Suppressor macrophage (primary cell): ENCODE measurements around the gene DGKI.

Experiments used
- DNase-seq, 4 experiments: peaks; one replicate each; pipeline ENCODE4 v3.0.0-alpha.2; 2020 to 2022
- total RNA-seq, 17 experiments: gene quantifications; one replicate each; lab custom pipeline; 2026; ENCODE audit warnings: mixed read lengths in 6 of 17, inconsistent platforms in 3 of 17; lab: John Stamatoyannopoulos, UW

The DGKI gene
- 0.04 to 9.1 (median 0.22) reads per million in 17 experiments for total RNA-seq

GRCh38 chr7:137846827-137847567 lies at the start of gene DGKI:
TSS of gene DGKI (minus strand) at chr7:137846974.
- peak in 2 of 4 experiments; percentile 10 to 19 for DNase-seq

DNA sequence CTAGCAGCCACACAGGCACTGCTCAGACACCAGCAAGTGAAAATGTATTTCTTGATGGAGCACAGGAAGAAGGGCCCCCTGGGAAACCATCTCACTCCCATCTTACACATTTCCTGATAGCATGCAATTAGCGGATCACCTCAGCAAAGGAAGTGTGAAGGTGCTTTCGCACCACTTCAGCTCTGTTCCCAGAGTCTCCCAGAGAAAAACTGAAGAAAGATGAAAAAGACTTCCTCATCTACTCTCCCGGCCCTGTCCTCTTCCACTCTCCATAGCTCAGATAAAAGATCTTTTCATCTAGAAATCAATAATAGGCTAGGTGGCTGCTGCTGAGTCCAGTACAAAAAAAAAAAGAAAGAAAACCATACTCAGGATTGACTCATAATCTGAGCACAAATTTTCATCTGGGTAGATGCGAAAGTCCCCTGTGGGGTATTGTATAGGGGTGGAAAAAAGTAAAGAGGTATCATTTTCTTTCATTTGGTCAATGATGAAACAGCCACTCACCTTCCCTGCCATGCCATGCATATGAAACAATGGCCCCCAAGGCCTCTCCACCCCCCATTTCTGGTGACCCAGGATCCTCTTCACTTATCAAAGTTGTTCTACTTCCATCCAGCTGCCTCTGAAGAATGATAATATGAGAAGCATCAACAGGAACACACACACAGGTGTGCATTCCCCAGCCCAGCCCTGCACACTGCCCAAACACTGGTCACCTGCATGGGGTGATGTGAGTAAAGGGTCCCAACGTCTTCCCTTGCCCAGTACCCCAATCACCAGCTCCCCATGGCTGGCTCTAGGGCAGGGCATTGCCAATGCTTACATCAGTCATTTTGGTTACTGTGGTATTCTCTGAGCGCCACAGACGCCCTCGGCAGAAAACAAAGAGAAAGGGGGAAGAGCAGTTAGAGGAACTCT lies 48.8 kb upstream of the DGKI start:
- DNase-seq, result peak; percentile 17 to 47 (median 40)

DNA sequence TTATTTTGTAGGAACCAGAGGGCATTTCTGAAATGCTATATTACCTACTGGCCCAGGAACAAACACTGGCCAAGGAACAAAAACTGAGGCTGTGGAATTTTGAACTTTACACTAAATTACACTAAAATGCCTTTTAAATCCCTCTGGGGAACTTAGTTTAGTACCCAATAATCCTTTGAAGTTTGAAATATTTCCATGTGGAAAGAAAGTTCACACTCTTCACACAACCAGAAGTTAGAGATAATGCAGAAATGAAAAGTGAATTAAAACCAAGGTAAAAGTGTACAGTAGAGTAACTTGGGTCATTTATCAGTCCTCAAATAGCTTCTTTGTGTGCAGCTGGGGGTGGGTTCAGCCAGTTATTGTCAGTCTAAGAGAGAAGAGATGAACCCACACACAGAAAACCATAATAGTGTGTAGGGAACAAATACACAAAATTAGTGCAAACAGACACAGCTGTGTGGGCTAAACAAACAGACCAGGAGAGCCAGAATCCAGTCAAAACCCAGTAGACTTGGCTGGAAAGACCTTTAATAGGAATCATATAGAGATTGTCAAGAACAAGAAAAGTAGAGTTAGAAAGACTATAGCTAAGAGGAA lies 46.5 kb upstream of the DGKI start:
- DNase-seq, result no peak

GRCh38 chr7:137891016-137891655 lies 44.4 kb upstream of the DGKI start:
- DNase-seq, result no peak

- no peak for DNase-seq
These were observed 43.7 kb upstream of the DGKI start for GRCh38 chr7:137890449-137890921.

GRCh38 chr7:137888241-137888640 lies 41.5 kb upstream of the DGKI start:
- DNase-seq, result no peak

DNA sequence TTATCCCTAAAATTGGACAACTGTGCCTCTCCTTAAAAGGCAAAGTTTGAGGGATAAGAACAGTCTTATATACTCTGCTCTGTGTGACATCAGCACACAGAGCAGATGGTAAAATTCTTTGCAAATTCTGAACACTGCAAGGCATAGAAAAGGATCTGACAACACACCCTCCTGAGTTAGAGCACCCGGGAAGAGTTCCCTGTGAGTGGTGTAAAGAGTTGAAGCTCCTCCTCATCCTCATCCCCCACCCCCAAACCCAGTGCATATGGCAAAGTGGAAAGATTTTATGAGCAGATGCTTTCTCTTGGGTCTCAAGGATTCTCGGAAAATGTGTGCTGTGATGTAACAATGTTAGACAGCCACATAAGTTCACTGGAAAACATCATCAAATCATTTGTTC lies 40.0 kb upstream of the DGKI start:
- DNase-seq, result no peak

DNA sequence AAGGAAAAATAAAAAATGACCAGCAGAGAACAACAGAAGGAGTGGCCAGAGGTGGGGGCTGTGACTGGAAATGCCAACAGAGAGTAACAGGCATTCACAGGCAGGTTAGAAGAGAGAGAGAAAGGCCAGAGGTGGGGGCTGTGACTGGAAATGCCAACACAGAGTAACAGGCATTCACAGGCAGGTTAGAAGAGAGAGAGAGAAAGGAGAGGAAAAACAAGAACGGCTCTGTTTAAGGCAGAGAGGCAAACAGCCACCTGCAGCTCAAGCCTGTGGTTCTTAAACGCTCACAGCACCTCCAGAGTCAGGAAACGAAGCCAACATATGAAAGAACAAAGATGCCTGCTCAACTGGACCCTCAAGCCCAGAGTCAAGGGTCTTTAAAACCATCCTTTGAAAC lies 39.5 kb upstream of the DGKI start:
- no peak for DNase-seq

DNA sequence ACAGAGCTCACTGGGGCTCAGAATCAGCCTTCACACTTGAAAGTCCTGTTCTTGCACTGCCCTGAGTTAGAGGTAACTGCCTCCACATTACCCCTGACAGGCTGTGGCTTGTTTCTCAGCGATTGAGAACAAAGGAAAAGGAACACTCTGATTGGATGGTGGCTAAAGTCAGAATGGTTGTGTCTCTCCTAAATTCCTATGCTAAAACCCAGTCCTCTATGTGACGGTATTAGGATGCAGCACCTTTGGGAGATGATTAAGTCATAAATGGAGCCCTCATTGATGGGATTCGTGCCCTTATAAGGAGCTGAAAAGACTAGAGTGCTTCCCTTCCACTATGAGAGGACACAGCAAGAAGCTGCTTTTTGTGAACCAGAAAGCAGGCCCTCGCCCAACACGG lies 38.9 kb upstream of the DGKI start:
- no peak for DNase-seq

DNA sequence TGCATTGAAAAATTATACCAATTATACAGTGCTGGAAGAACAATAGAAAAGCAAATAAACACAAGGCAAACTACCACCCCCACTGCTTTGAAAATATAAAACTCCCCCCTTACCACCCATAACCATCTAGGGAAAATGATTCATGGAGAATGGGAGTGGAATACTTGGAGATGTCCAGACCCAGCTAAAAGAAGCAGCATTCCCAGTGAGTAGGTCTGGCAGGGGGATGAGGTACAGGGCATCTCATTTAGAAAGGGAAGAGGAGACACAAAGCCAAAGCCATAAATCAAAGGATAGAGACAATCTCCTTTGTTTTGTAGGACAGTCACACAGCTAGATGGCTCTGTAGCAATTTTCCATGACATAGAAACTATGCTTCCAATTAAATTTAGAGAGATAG lies 36.0 kb upstream of the DGKI start:
- no peak for DNase-seq

GRCh38 chr7:137882261-137882668 lies 35.5 kb upstream of the DGKI start:
- DNase-seq, result no peak

GRCh38 chr7:137881607-137882260 lies 35.0 kb upstream of the DGKI start:
- DNase-seq, result no peak

- peak in 2 of 4 experiments; percentile 11 to 25 for DNase-seq
These were observed 33.7 kb upstream of the DGKI start for GRCh38 chr7:137880432-137880831.

- DNase-seq, result no peak
These were observed 32.8 kb upstream of the DGKI start for GRCh38 chr7:137879357-137880158.

DNA sequence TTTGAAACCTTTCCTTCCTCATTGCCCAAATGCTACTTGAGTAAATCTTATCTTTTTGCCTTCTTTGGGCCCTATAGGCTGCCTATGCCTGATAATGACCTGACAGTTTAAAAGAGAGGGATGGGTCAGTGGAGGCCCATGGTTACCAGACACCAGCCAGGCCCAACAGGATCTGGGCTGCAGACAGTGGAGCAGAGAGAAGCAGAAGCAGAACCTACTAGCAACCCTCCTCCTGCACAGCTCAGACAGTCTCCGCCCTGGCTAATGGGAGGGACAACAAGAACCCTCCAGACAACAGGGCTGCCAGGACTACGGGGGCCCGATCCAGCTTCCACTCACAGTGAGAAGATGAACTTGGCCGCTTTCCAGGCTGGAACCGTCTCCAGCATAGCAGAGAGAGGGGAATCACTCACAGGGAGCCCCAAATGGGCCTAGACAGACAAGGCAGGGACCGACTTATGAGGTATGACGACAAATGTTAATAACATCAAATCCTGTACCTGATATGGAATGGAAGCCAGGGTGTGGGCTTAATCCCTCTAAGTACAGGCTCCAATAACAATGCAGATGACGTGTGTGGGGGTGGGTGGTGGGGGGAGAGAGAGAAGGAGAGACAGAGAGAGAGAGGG lies 31.7 kb upstream of the DGKI start:
- DNase-seq, result no peak

- no peak for DNase-seq
These were observed 30.4 kb upstream of the DGKI start for GRCh38 chr7:137877027-137877675.

DNA sequence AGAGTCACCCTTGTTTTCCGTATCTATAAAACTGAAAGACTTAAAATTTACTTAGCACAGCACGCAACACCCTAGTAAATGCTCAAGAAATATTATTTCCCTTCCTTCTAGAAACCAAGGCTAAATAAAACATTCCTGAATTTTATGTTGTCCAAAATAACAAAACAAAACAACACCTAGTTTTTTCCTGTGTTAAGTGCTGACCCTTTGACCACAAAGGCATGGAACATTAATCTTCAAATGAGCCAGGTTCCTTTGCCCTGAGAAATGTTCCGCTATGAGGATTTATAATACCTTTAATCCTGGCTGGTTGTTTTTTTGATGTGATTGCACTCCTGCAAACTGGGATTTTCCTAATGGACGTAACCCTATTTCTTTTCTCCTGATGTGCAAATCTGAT lies 29.0 kb upstream of the DGKI start:
- DNase-seq, result no peak

GRCh38 chr7:137873979-137874777 lies 27.4 kb upstream of the DGKI start:
- peak in 2 of 4 experiments; percentile 12 to 22 for DNase-seq

GRCh38 chr7:137873524-137873923 lies 26.8 kb upstream of the DGKI start:
- peak in 2 of 4 experiments; percentile 36 to 45 for DNase-seq
